NT2/D1 (cell line): Measurements from ENCODE around the gene RFX3.

Experiments
- SUZ12 ChIP-seq: IDR thresholded peaks from 2 replicates; pipeline ENCODE4 v1.6.1; 2011; ENCODE audit not compliant: insufficient read length, insufficient read depth; ENCODE audit errors: extremely low read depth
- YY1 ChIP-seq: IDR thresholded peaks from 2 replicates; pipeline ENCODE4 v1.6.1; 2011; ENCODE audit not compliant: insufficient read length, insufficient read depth
- ZNF274 ChIP-seq: IDR thresholded peaks from 2 replicates; pipeline ENCODE4 v1.6.1; 2011; ENCODE audit warnings: mild to moderate bottlenecking, low read depth, low read length

GRCh38 chr9:3263698-3264097 is 262.1 kb downstream of the RFX3 start:
- TF ChIP-seq ZNF274 (no peak), SUZ12 (no peak), YY1 (no peak)
